GM12878 (cell line): Measurements from ENCODE around the gene PHACTR1. TPM values are rescaled to one million over a fixed set of nuclear protein-coding genes. Genes with fewer than 3 reads are reported as not detected.

Experiments
- ATAC-seq: fragments of 200-7000 bp; cut with Tn5 transposase; 3 replicates; pipeline ENCODE4 v1.9.1; 2020; ENCODE audit warnings: mild to moderate bottlenecking, moderate library complexity
- BruUV-seq: library from RNA; stranded (reverse); fragments of 400-500 nt; replicated peaks from 2 replicates; lab custom pipeline; 2021; lab: Mats Ljungman, UMichigan
- CTCF ChIA-PET: fragments of 300-600 bp; sonication (Branson Sonifier 250); formaldehyde crosslinking; extraction: SDS; loops from one replicate; lab custom pipeline; 2021; ENCODE audit warnings: inconsistent platforms; lab: Yijun Ruan, JAX
- POLR2A ChIA-PET: fragments of 350-600 bp; formaldehyde crosslinking; extraction: SDS; loops from one replicate; lab custom pipeline; 2021; ENCODE audit warnings: inconsistent platforms; lab: Charles Lee
- RAD21 ChIA-PET: fragments of 300-600 bp; sonication (Branson Sonifier 250); formaldehyde crosslinking; loops from one replicate; lab custom pipeline; 2023; ENCODE audit warnings: antibody characterized with exemption; ENCODE audit not compliant: unreplicated experiment; lab: Charles Lee
- SMC1A ChIA-PET: fragments of 300-600 bp; sonication (Branson Sonifier 250); formaldehyde crosslinking; loops from one replicate; lab custom pipeline; 2023; ENCODE audit not compliant: unreplicated experiment, uncharacterized antibody; lab: Charles Lee
- DNase-seq: peaks from one replicate; pipeline ENCODE4 v3.0.0-alpha.2; 2011; ENCODE audit warnings: low read depth, low spot score
- FAIRE-seq: peaks from 3 replicates; lab custom pipeline; 2011; peaks lifted over from hg19 to GRCh38; lab: Jason Lieb, UNC
- H2AFZ ChIP-seq: 2 replicates; pipeline ENCODE4 v1.6.0; 2011; ENCODE audit warnings: low read depth, low read length, control low read depth; ENCODE audit not compliant: control insufficient read depth
- H3K27ac ChIP-seq: 2 replicates; pipeline ENCODE4 v1.5.1; 2011; ENCODE audit warnings: control low read depth; ENCODE audit not compliant: control insufficient read depth, insufficient read depth
- H3K27me3 ChIP-seq, 2 experiments: replicated peaks in 1 of 2; 2 replicates each; pipeline versions ENCODE4 v1.6.0 to v1.6.1; 2011; ENCODE audit warnings: low read length in 1 of 2; ENCODE audit not compliant: control insufficient read depth in 2 of 2, insufficient read depth in 2 of 2
- H3K36me3 ChIP-seq, 2 experiments: 2 replicates each; pipeline ENCODE4 v1.5.1; 2011; ENCODE audit warnings: low read length in 1 of 2; ENCODE audit not compliant: control insufficient read depth in 2 of 2, insufficient read depth in 2 of 2
- H3K4me1 ChIP-seq: 2 replicates; pipeline ENCODE4 v1.6.1; 2011; ENCODE audit warnings: mild to moderate bottlenecking, low read length, moderate library complexity, mixed read lengths; ENCODE audit not compliant: control insufficient read depth, insufficient read depth
- H3K4me2 ChIP-seq: 2 replicates; pipeline ENCODE4 v1.6.0; 2011; ENCODE audit warnings: control low read depth; ENCODE audit not compliant: control insufficient read depth, insufficient read depth
- H3K4me3 ChIP-seq: fragments of 200-600 bp; sonication (generic); 2 replicates; pipeline ENCODE4 v1.5.1; 2016
- H3K79me2 ChIP-seq: 2 replicates; pipeline ENCODE4 v1.6.0; 2011; ENCODE audit warnings: low read length; ENCODE audit not compliant: control insufficient read depth, insufficient read depth
- H3K9ac ChIP-seq: 2 replicates; pipeline ENCODE4 v1.8.0; 2011; ENCODE audit warnings: low read length, control low read depth, mixed read lengths; ENCODE audit not compliant: control insufficient read depth, insufficient read depth
- H3K9me3 ChIP-seq: replicated peaks from 3 replicates; pipeline ENCODE4 v1.5.1; 2011; ENCODE audit warnings: mild to moderate bottlenecking, low read length; ENCODE audit not compliant: control insufficient read depth, insufficient read depth
- H4K20me1 ChIP-seq: 2 replicates; pipeline ENCODE4 v1.6.0; 2011; ENCODE audit not compliant: control insufficient read depth, insufficient read depth
- ETV6 ChIP-seq, 2 experiments: fragments of 450-650 bp in 1 of 2; IDR thresholded peaks in 1 of 2; conservative IDR thresholded peaks in 1 of 2; 2 replicates each; pipeline ENCODE4 v1.6.1; 2014; ENCODE audit warnings: antibody characterized with exemption in 1 of 2, borderline replicate concordance in 1 of 2, low read depth in 1 of 2, mild to moderate bottlenecking in 1 of 2, moderate library complexity in 1 of 2
- MTA2 ChIP-seq: fragments of 450-650 bp; IDR thresholded peaks from 2 replicates; pipeline ENCODE4 v1.6.1; 2016; ENCODE audit warnings: low read depth, mild to moderate bottlenecking, moderate library complexity
- WRNIP1 ChIP-seq: IDR thresholded peaks from 2 replicates; pipeline ENCODE4 v1.6.1; 2011; ENCODE audit warnings: low read depth, low read length, improper control_type of control experiment, borderline replicate concordance
- YY1 ChIP-seq: IDR thresholded peaks from 2 replicates; pipeline ENCODE4 v1.6.1; 2011; ENCODE audit warnings: low read depth, mild to moderate bottlenecking, low read length
- ZBTB11 ChIP-seq: fragments of 450-650 bp; formaldehyde crosslinking; IDR thresholded peaks from 2 replicates; pipeline ENCODE4 v1.5.0; 2022; ENCODE audit warnings: mild to moderate bottlenecking, missing genetic modification characterization
- ZBTB4 ChIP-seq: fragments of 450-650 bp; formaldehyde crosslinking; IDR thresholded peaks from 2 replicates; pipeline ENCODE4 v1.4.0; 2022; ENCODE audit warnings: mild to moderate bottlenecking, moderate library complexity
- WGBS: methylation state at CpG from one replicate; pipeline ENCODE4 v1.1.6; 2016; ENCODE audit warnings: low lambda C conversion rate; ENCODE audit not compliant: insufficient replicate concordance, insufficient coverage; ENCODE audit errors: missing lambda C conversion rate; 5-methylcytosine and 5-hydroxymethylcytosine counted together
- in situ Hi-C: fragments of 300-500 bp; cut with MboI; formaldehyde crosslinking; loops from 9 replicates; pipeline ENCODE4 v1.14.3; 2018; ENCODE audit warnings: mixed read lengths
- intact Hi-C: fragments of 100-400 bp; cut with micrococcal nuclease; formaldehyde crosslinking; loops from one replicate; pipeline ENCODE4 v1.14.2; 2022; ENCODE audit not compliant: unreplicated experiment
- polyA plus RNA-seq, 11 experiments: library from polyadenylated mRNA; depleted of rRNA in 4 of 11; unstranded in 6 of 11; stranded (reverse) in 5 of 11; fragments of >200 nt; fragmentation: Nextera tagmentation in 4 of 11; fragmentation: Illumina TruSeq in 1 of 11; extraction: Ambion mirVana in 4 of 11; extraction: Trizol in 1 of 11; gene quantifications; 1 replicate in 1 of 11; 2 replicates in 10 of 11; pipeline versions ENCODE4 v1.2.1 to v1.2.3, GENCODE V29; 2011 to 2016; ENCODE audit warnings: inconsistent platforms in 2 of 11, missing spikeins in 2 of 11, low read depth in 1 of 11
- total RNA-seq, 4 experiments: library from RNA; depleted of rRNA in 3 of 4; stranded (reverse); fragments of >200 nt in 3 of 4; fragmentation: Illumina TruSeq in 1 of 4; extraction: Trizol in 1 of 4; gene quantifications; 2 replicates each; pipeline versions ENCODE4 v1.2.1 to v1.2.3, GENCODE V29; 2013 to 2021

Gene PHACTR1
- total and polyA plus RNA-seq, 10 of the 15 experiments (the other 5 are each of a cell fraction or from before 2014, with no cell fraction given): 34.2 to 94.6 (median 62.3) TPM

DNA sequence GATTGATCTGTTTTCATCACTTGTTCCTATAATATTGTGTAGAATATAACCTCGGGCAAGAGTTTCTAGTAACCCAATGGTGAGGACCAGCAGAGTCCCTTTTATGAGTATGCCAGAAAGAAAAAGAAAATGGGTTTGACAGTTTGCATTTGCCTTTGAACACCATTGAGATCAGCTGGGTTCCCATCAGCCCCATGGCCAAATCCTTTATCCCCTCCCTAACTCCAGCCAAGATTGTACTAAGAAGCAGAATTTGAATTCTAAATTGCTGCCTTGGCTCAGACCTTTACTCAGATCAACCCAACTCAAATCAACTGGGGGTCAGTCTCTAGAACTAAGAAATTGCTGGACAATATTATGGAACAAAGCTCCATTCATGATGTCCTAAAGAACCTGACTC, 424.4 kb downstream of the PHACTR1 start (continued):
- TF ChIP-seq ZBTB11 (CRISPR knock-in tag): no peak
- no peak for TF ChIP-seq MTA2
- TF ChIP-seq, all 136 proteins: peak for 0

- SMC1A ChIA-PET: no interaction called here
- Histone ChIP-seq H3K9me3 (no peaks in the 10 kb centered on the region), H3K36me3 (no peaks in the 10 kb centered on the region), H3K4me1 (no peaks in the 10 kb centered on the region), H4K20me1 (no peaks in the 10 kb centered on the region), H3K4me2 (no peak overlapping the region), H2AFZ (no peak overlapping the region), H3K27me3 (no peaks in the 10 kb centered on the region; a peak in 1 of 4 replicates), H3K79me2 (no peaks in the 10 kb centered on the region), H3K27ac (no peak overlapping the region), H3K4me3 (no peak overlapping the region), H3K9ac (no peak overlapping the region)
- FAIRE-seq (no peak), ATAC-seq (no peak), DNase-seq (no peak)
- WGBS: 38% methylated on average over 7 of the region's 7 CpGs
- BruUV-seq: no TSS peak
- in situ Hi-C loops (no loop called here), intact Hi-C loops (no loop called here)
- CTCF ChIA-PET: no interaction called here
- RAD21 ChIA-PET: no interaction called here
- POLR2A ChIA-PET: no interaction called here
- TF ChIP-seq WRNIP1: no peak
- no peak for TF ChIP-seq YY1
- no peak for TF ChIP-seq ZBTB4
- TF ChIP-seq ETV6 (conservative IDR thresholded peaks at IDR 0.05 in 1 of 2, IDR thresholded peaks at IDR 0.05 in 1 of 2; ENCODE audit: borderline replicate concordance in 1 of 2, low read depth in 1 of 2): no peak
Observed at GRCh38 chr6:13141387-13141786, 424.8 kb downstream of the PHACTR1 start.
